Ishikawa (cell line): Measurements from ENCODE around the gene CENPI.

Experiments used
- CEBPB ChIP-seq: IDR thresholded peaks from 2 replicates; pipeline ENCODE4 v1.6.1; 2012
- CREB1 ChIP-seq: IDR thresholded peaks from 2 replicates; pipeline ENCODE4 v1.6.1; 2012; ENCODE audit warnings: low read depth
- EGR1 ChIP-seq: IDR thresholded peaks from 2 replicates; pipeline ENCODE4 v1.6.1; 2012
- EP300 ChIP-seq: IDR thresholded peaks from 2 replicates; pipeline ENCODE4 v1.6.1; 2012; ENCODE audit warnings: borderline replicate concordance
- FOXM1 ChIP-seq: IDR thresholded peaks from 2 replicates; pipeline ENCODE4 v1.6.1; 2012; ENCODE audit warnings: low read depth, borderline replicate concordance
- NFIC ChIP-seq: IDR thresholded peaks from 2 replicates; pipeline ENCODE4 v1.6.1; 2012
- RAD21 ChIP-seq: IDR thresholded peaks from 2 replicates; pipeline ENCODE4 v1.6.1; 2012; ENCODE audit warnings: low read depth
- REST ChIP-seq: IDR thresholded peaks from 2 replicates; pipeline ENCODE4 v1.6.1; 2012; ENCODE audit warnings: low read depth, mild to moderate bottlenecking
- TAF1 ChIP-seq: IDR thresholded peaks from 2 replicates; pipeline ENCODE4 v1.6.1; 2012; ENCODE audit warnings: low read depth, mild to moderate bottlenecking
- TCF12 ChIP-seq: IDR thresholded peaks from 2 replicates; pipeline ENCODE4 v1.6.1; 2012; ENCODE audit warnings: low read depth
- TEAD4 ChIP-seq: IDR thresholded peaks from 2 replicates; pipeline ENCODE4 v1.6.1; 2012
- YY1 ChIP-seq: IDR thresholded peaks from 2 replicates; pipeline ENCODE4 v1.6.1; 2012; ENCODE audit warnings: low read depth
- ZBTB7A ChIP-seq: IDR thresholded peaks from 2 replicates; pipeline ENCODE4 v1.6.1; 2012; ENCODE audit warnings: low read depth
- TF ChIP-seq, protein P1 (sequence below): IDR thresholded peaks from 2 replicates; pipeline ENCODE4 v1.6.1; 2012
- TF ChIP-seq, protein P2 (sequence below): IDR thresholded peaks from 2 replicates; pipeline ENCODE4 v1.6.1; 2012

The CENPI gene, protein sequence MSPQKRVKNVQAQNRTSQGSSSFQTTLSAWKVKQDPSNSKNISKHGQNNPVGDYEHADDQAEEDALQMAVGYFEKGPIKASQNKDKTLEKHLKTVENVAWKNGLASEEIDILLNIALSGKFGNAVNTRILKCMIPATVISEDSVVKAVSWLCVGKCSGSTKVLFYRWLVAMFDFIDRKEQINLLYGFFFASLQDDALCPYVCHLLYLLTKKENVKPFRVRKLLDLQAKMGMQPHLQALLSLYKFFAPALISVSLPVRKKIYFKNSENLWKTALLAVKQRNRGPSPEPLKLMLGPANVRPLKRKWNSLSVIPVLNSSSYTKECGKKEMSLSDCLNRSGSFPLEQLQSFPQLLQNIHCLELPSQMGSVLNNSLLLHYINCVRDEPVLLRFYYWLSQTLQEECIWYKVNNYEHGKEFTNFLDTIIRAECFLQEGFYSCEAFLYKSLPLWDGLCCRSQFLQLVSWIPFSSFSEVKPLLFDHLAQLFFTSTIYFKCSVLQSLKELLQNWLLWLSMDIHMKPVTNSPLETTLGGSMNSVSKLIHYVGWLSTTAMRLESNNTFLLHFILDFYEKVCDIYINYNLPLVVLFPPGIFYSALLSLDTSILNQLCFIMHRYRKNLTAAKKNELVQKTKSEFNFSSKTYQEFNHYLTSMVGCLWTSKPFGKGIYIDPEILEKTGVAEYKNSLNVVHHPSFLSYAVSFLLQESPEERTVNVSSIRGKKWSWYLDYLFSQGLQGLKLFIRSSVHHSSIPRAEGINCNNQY

DNA sequence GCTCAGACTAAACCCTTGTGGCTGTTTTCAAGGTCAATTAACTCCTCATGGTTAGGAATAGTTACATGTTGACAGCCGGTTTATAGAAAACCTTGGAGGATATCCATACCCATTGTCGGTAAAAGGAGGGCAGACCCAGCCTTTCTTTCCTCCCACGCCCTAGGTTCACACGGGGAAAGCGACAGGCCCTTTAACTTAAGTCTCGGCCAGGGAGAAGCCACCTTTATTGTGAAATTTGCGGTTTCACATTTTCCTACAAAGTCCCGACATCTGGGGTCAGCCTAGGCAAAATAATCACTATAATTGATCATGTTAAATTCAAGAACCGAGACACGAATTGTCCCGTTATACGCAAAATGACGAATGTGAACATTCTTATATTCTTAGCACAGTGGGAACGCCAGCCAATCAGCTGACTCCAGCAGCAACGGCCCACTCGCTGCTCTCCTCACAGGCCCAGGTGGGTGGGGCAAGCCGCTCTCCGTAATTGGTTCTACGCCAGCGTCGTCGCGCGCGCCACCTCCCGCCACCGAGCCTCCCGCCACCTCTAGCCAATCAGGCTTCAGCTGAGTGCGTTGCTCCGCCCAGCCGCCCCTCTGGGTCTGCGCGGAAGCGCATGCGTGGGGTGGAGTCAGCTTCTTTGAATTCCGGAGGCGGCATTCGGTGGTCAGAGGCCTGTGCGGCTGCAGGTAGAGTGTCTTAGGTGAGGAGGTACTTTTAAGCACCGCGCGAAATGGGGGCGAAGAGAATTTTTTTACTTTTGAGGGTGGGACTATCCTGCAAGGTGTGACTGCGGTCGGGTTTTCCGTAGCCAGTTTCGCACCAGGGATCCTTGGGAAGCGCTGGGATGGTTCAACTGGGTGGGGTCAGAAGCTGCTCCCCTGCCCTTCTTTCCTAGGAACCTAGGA, at the start of gene CENPI:
CENPI (plus strand) TSS at position 659 of the 908 bp plus-strand sequence. CDS start 2,867 bp downstream, outside the sequence.
- TF ChIP-seq TEAD4 (no peak), YY1 (no peak), CREB1 (0 out of 2 replicates have a peak, but pooled peaks have one; percentile 38), EP300 (no peak), CEBPB (no peak), EGR1 (peak; percentile 53), FOXM1 (no peak), NFIC (peak; percentile 17), TAF1 (peak; percentile 65; the same call in 1 of the 2 replicates), TCF12 (no peak)
- TF ChIP-seq, protein P1, sequence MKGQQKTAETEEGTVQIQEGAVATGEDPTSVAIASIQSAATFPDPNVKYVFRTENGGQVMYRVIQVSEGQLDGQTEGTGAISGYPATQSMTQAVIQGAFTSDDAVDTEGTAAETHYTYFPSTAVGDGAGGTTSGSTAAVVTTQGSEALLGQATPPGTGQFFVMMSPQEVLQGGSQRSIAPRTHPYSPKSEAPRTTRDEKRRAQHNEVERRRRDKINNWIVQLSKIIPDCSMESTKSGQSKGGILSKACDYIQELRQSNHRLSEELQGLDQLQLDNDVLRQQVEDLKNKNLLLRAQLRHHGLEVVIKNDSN: no peak
- TF ChIP-seq, protein P2, sequence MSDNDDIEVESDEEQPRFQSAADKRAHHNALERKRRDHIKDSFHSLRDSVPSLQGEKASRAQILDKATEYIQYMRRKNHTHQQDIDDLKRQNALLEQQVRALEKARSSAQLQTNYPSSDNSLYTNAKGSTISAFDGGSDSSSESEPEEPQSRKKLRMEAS: peak; percentile 79

DNA sequence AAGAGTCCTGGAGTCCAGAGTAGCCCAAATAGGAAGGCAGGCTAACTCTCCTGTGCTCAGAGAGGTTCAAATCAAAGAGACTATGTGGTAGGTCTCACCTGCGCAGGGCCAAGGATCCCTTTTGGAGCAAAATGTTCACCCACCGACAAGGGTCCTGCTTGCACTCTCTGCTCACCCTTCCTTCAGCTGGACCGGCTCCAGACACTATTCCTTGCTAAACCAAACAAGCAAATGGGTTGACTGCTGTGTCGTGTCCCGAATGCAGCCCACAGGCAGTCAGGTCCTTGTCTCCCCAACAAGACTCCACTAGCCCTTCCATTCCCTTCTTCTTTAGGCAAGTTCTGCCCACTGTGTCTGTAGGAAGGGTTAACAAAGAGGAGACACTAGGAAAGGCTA, 46.9 kb upstream of the CENPI start:
- TF ChIP-seq, protein P2: no peak
- no peak for TF ChIP-seq ZBTB7A
- no peak for TF ChIP-seq EGR1
- TF ChIP-seq, protein P1: no peak
- TF ChIP-seq CEBPB: no peak
- TF ChIP-seq TAF1: no peak
- no peak for TF ChIP-seq TEAD4
- TF ChIP-seq NFIC: no peak

- TF ChIP-seq, protein P2: peak; percentile 74
- no peak for TF ChIP-seq EGR1
- TF ChIP-seq RAD21: no peak
- TF ChIP-seq EP300: no peak
- TF ChIP-seq YY1: no peak
- TF ChIP-seq REST: no peak
- peak; percentile 28; the same call in 1 of the 2 replicates for TF ChIP-seq TAF1
- TF ChIP-seq ZBTB7A: no peak
- TF ChIP-seq, protein P1: peak; percentile 29; the same call in 1 of the 2 replicates
Measured at GRCh38 chrX:101051549-101052302, 46.3 kb upstream of the CENPI start, which contains the start of gene TRMT2B. TRMT2B (minus strand) TSS chrX:101052111; CDS start chrX:101042289, 9,822 bp downstream.

GRCh38 chrX:101057093-101057714, 40.8 kb upstream of the CENPI start:
- TF ChIP-seq TAF1 (no peak), YY1 (no peak)
- TF ChIP-seq, protein P1: no peak

GRCh38 chrX:101062176-101062575, 35.8 kb upstream of the CENPI start:
- TF ChIP-seq NFIC: no peak
- no peak for TF ChIP-seq REST
- no peak for TF ChIP-seq EGR1
- TF ChIP-seq, protein P1: no peak
- TF ChIP-seq FOXM1: no peak
- no peak for TF ChIP-seq TCF12
- no peak for TF ChIP-seq YY1
- no peak for TF ChIP-seq TAF1
- TF ChIP-seq TEAD4: no peak
- TF ChIP-seq RAD21: no peak
- no peak for TF ChIP-seq CREB1
- TF ChIP-seq EP300: no peak
- TF ChIP-seq ZBTB7A: no peak
- TF ChIP-seq CEBPB: no peak
- TF ChIP-seq, protein P2: no peak
